Measurements from ENCODE around the gene WDR73. TPM values are rescaled to one million over a fixed set of nuclear protein-coding genes. Genes with fewer than 3 reads are reported as not detected.
A peak's percentile ranks its signal among the peaks of the same experiment; 100 is the strongest.

WDR73 gene
- total RNA-seq, 1 donor from 2014 or later = 46.8 TPM

- Histone ChIP-seq H3K4me1 (no peaks in the 10 kb centered on the region), H3K4me2 (no peak overlapping the region), H3K27me3 (no peaks in the 10 kb centered on the region), H3K4me3 (no peak overlapping the region), H3K36me3 (peaks cover 19% of the 10 kb centered on the region), H3K9me3 (ENCODE audit: low read depth) (no peaks in the 10 kb centered on the region), H3F3A (ENCODE audit: low read depth) (no peaks in the 10 kb centered on the region), H3K79me2 (ENCODE audit: low read depth) (peaks cover 9% of the 10 kb centered on the region), H2AFZ (replicated peaks) (no peak overlapping the region), H3K9ac (no peak overlapping the region), H3K27ac (no peak overlapping the region), H4K20me1 (ENCODE audit: low read depth) (peaks cover 4% of the 10 kb centered on the region)
- Mint-ChIP-seq H3K4me3 (no peak overlapping the region), H3K27ac (no peak overlapping the region), H3K27me3 (ENCODE audit: insufficient read depth, low read depth) (no peaks in the 10 kb centered on the region), H3K9me3 (no peaks in the 10 kb centered on the region), H3K36me3 (peaks cover 33% of the 10 kb centered on the region), H3K4me1 (no peaks in the 10 kb centered on the region)
- no peak for DNase-seq (ENCODE audit: low spot score)
- TF ChIP-seq EZH2phosphoT487 (IDR thresholded peaks at IDR 0.05) (no peak), EZH2 (IDR thresholded peaks at IDR 0.05) (no peak), CTCF (IDR thresholded peaks at IDR 0.05) (no peak)
Measured at GRCh38 chr15:84684092-84684491, 30.0 kb upstream of the WDR73 start.

- Mint-ChIP-seq H3K9me3 (no peaks in the 10 kb centered on the region), H3K36me3 (peaks cover 27% of the 10 kb centered on the region), H3K4me3 (no peak overlapping the region), H3K4me1 (no peaks in the 10 kb centered on the region), H3K27me3 (ENCODE audit: insufficient read depth, low read depth) (no peaks in the 10 kb centered on the region), H3K27ac (peak overlapping the region; percentile 50)
- Histone ChIP-seq H3K9me3 (ENCODE audit: low read depth) (no peaks in the 10 kb centered on the region), H3K79me2 (ENCODE audit: low read depth) (peaks cover 3% of the 10 kb centered on the region), H3K4me3 (no peak overlapping the region), H3K4me1 (no peaks in the 10 kb centered on the region), H4K20me1 (ENCODE audit: low read depth) (peaks cover under 1% of the 10 kb centered on the region), H3F3A (ENCODE audit: low read depth) (no peaks in the 10 kb centered on the region), H3K4me2 (no peak overlapping the region), H3K36me3 (peaks cover 5% of the 10 kb centered on the region), H3K27me3 (no peaks in the 10 kb centered on the region), H3K27ac (no peak overlapping the region), H2AFZ (replicated peaks) (no peak overlapping the region), H3K9ac (no peak overlapping the region)
- TF ChIP-seq CTCF (IDR thresholded peaks at IDR 0.05) (no peak), EZH2phosphoT487 (IDR thresholded peaks at IDR 0.05) (no peak), EZH2 (IDR thresholded peaks at IDR 0.05) (no peak)
- DNase-seq (ENCODE audit: low spot score) = no peak
Measured at GRCh38 chr15:84681831-84682230, 27.7 kb upstream of the WDR73 start.

- no peaks in the 10 kb centered on the region for H3F3A ChIP-seq (ENCODE audit: low read depth)
- Mint-ChIP-seq H3K4me3 (no peak overlapping the region), H3K9me3 (no peaks in the 10 kb centered on the region), H3K27me3 (ENCODE audit: insufficient read depth, low read depth) (peaks cover 3% of the 10 kb centered on the region), H3K27ac (no peak overlapping the region), H3K36me3 (peaks cover 31% of the 10 kb centered on the region), H3K4me1 (no peaks in the 10 kb centered on the region)
- DNase-seq (ENCODE audit: low spot score) = no peak
- H3K9me3 ChIP-seq (ENCODE audit: low read depth) = no peaks in the 10 kb centered on the region
- H3K27me3 ChIP-seq = no peaks in the 10 kb centered on the region
- no peak for TF ChIP-seq EZH2 (IDR thresholded peaks at IDR 0.05)
- no peak for TF ChIP-seq CTCF (IDR thresholded peaks at IDR 0.05)
- no peak for TF ChIP-seq EZH2phosphoT487 (IDR thresholded peaks at IDR 0.05)
- no peaks in the 10 kb centered on the region for H3K4me1 ChIP-seq
- peaks cover 3% of the 10 kb centered on the region for H3K79me2 ChIP-seq (ENCODE audit: low read depth)
- H3K27ac ChIP-seq = no peak overlapping the region
- H3K4me2 ChIP-seq = no peak overlapping the region
- H2AFZ ChIP-seq (replicated peaks) = no peak overlapping the region
- no peak overlapping the region for H3K9ac ChIP-seq
- H3K36me3 ChIP-seq = peaks cover 17% of the 10 kb centered on the region
- no peak overlapping the region for H3K4me3 ChIP-seq
- no peaks in the 10 kb centered on the region for H4K20me1 ChIP-seq (ENCODE audit: low read depth)
Measured at GRCh38 chr15:84671211-84671610, 17.1 kb upstream of the WDR73 start.
